OCI-LY7 (cell line): ENCODE results near the gene ATP6AP1.

Experiments used
- EZH2phosphoT487 ChIP-seq: fragments of 200-600 bp; sonication (generic); IDR thresholded peaks from 2 replicates; pipeline ENCODE4 v1.6.1; 2018; ENCODE audit warnings: low read depth, borderline replicate concordance, mild to moderate bottlenecking, mixed run types, antibody characterized with exemption, low read length, moderate library complexity, mixed read lengths
- TF ChIP-seq, protein P1 (sequence below): fragments of 200-600 bp; sonication (generic); conservative IDR thresholded peaks from 2 replicates; pipeline ENCODE4 v1.5.1; 2014; ENCODE audit warnings: mild to moderate bottlenecking, antibody characterized with exemption, low read length, moderate library complexity, mixed read lengths

DNA sequence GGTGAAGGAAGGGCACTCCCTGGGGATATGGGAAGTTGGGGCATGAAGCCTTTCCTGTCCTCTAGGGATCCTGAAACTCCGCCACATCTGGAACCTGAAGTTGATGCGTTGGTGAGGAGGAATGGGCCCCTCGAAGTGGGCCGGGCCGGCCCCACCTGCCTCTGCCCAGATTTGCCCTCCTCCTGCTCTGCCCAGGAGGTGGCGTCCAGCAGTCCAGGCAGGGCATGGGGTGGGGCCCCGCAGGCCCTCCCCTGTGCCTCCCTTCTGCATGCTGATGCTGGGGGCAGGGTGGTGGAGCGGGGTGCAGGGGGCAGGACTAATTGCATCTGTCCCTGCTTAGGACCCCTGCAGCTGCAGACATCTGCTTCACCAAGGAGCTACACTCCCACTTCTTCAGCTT lies 15.3 kb upstream of the ATP6AP1 start:
- TF ChIP-seq, protein P1, sequence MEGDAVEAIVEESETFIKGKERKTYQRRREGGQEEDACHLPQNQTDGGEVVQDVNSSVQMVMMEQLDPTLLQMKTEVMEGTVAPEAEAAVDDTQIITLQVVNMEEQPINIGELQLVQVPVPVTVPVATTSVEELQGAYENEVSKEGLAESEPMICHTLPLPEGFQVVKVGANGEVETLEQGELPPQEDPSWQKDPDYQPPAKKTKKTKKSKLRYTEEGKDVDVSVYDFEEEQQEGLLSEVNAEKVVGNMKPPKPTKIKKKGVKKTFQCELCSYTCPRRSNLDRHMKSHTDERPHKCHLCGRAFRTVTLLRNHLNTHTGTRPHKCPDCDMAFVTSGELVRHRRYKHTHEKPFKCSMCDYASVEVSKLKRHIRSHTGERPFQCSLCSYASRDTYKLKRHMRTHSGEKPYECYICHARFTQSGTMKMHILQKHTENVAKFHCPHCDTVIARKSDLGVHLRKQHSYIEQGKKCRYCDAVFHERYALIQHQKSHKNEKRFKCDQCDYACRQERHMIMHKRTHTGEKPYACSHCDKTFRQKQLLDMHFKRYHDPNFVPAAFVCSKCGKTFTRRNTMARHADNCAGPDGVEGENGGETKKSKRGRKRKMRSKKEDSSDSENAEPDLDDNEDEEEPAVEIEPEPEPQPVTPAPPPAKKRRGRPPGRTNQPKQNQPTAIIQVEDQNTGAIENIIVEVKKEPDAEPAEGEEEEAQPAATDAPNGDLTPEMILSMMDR: no peak
- TF ChIP-seq EZH2phosphoT487: no peak
